HuH-7.5 (cell line): ENCODE results near the gene GPR35.
"Not testable (repeated sequence)": the region's sequence is repeated elsewhere in the genome, so short reads cannot be mapped to it uniquely, and the experiment has no call there.

Experiments
- DNase-seq: peaks from one replicate; pipeline ENCODE4 v3.0.0; 2011; ENCODE audit warnings: low spot score

GPR35 gene

GRCh38 chr2:240663546-240664190 lies 38.4 kb downstream of the GPR35 start:
- no peak for DNase-seq

DNA sequence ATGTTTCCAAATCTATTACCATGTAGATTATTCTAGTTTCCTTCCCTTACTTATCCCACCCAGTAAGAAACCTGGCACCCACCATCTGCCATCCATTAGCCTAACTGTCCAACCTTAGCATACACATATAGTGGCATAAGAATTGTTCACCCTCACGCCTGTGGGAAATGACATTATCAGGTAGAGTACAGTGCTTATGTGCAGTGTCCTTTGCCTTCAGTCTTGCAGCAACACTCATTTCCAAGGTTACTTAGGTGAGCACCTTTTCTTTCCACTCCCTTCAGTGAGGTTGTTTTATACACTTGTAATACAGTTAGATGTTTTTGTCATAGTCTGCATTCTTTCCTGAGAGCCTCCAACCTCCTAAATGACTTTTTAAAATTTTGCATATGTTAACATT lies 39.3 kb downstream of the GPR35 start:
- no peak for DNase-seq

GRCh38 chr2:240670402-240670801 lies 45.1 kb downstream of the GPR35 start:
- DNase-seq: no peak

DNA sequence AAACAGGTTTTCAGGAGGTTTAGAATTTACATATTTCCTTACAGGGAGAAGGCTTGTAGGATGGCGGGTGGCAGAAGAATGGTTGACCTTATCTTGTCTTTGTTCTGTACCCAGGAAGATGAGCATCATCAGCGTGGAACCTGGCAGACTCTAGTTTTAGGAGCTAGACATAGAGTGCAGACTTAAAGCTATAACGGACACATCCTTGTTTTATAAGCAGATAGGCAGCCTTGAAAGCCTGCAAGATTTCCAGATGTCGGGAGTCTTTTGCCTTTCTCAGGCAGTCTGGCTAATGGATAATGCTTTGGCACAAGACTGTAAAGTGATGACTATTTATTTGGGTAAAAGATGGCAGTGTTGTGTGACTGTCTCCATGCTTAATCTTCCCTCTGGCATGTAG lies 45.7 kb downstream of the GPR35 start:
- DNase-seq: no peak

DNA sequence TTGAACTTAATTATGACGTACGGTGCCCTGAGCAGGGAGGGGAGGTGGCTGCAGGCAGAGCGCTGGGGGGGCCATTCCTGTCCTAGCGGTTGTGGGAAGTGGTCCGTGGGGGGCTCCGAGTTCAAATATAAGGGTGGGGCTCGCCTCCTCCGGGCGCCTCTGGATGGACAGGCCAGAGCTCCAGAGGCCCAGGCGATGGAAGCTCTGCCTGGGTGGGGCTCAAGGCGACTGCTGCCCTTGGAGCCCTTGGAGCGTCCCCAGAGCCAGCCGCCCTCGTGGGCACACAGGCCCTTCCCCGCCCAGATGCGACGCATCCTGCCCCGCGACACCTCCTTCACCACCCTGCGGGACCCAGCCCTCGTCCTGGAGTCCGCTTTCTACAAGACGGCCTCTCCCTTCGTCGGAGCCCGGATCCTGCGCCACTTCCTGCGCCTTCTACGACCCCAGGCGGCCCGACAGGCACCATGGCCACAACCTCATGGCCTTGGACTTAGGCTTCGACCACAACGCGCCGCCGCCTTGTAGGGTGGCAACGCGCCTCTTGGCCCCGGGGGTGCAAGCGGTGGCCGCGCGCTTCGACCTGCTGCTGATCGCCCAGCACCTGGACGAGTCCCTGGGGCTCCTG lies 46.9 kb downstream of the GPR35 start:
- no peak for DNase-seq

GRCh38 chr2:240672701-240673190 lies 47.5 kb downstream of the GPR35 start:
- no peak for DNase-seq

DNA sequence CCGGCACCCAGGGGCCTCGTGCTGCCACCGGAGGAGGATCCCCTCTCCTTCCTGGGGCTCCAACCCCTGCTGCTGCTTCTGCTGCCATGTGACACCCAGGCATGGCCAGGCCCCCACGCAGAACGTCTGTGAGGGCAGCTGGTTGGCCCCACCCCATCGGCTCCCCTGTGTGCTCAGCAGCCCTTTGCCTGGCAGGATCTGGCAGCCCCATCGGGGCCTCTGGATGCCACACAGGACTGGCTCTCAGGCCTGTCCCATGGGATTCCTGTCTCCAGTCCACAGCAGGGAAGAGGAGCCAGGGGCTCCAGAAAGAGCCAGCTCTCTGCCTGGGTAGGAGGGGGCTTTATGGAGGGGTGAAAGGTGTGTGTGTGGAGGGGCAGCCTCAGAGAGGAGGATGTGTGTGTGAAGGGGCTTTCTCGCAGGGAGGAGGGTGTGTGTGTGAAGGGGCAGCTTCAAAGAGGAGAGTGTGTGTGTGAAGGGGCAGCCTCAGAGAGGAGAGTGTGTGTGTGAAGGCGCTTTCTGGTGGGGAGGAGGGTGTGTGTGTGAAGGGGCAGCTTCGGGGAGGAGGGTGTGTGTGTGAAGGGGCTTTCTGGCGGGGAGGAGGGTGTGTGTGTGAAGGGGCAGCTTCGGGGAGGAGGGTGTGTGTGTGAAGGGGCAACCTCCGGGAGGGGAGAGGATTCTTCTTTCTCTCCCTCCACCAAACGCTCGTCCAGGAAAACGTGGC lies 49.3 kb downstream of the GPR35 start:
- not testable (repeated sequence) for DNase-seq

GRCh38 chr2:240675345-240675744 lies 50.1 kb downstream of the GPR35 start:
- DNase-seq: not testable (repeated sequence)

DNA sequence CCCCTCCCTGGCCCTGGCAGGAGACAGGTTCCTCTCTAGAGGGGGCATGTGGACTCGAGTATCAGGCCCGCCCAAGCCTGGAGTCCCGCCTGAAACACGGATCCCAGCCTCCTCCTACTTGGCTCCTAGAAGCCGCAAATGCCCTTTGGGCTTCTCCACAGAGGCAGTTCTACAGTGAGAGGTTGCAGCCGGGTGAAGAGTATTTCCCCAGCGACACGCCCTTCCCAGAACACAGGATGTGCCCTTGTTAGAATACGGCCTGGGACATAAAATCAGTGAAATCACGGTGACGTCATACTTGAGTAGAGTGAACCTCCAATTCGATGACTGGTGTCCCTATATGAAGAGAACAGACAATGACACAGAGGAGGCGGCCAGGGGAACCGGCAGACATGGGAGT lies 52.8 kb downstream of the GPR35 start:
- DNase-seq: not testable (repeated sequence)

- DNase-seq: not testable (repeated sequence)
Measured at GRCh38 chr2:240678909-240679308, 53.6 kb downstream of the GPR35 start.

DNA sequence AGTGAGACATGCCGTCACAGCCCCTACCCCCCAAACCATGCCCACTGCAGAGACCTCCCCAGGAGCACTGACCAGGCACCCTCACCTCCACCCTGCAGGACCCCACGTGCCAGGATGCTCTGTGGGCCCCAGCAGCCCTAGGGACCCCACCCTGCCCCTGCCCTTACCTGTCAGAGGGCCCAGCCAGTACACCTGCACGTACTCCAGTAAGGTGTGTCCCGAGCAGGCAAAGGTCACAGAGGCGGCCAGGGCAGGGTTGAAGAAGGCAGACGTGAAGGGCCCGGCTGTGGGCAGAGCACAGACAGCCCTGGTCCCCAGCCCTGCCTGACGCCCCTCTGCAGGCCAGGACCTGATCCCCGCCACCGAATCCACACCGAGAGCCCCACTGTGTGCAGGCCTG lies 54.9 kb downstream of the GPR35 start:
- DNase-seq: not testable (repeated sequence)
